Cardiac muscle cell (in vitro differentiated cells and primary cell): ENCODE measurements around the gene OTOF. TPM values are rescaled to one million over a fixed set of nuclear protein-coding genes. Genes with fewer than 3 reads are reported as not detected.

ENCODE experiments used
- DNase-seq, 2 donors: peaks; one replicate each; pipeline versions ENCODE4 v3.0.0 to v3.0.0-alpha.2; 2010 to 2017; ENCODE audit warnings: low read depth in 1 of 2, low spot score in 1 of 2
- H3K27ac ChIP-seq: fragments of 200-600 bp; sonication (generic); 2 replicates; pipeline ENCODE4 v1.5.1; 2016
- H3K27me3 ChIP-seq: fragments of 200-600 bp; sonication (generic); 2 replicates; pipeline ENCODE4 v1.6.0; 2016; ENCODE audit warnings: control low read depth
- H3K36me3 ChIP-seq: fragments of 200-600 bp; sonication (generic); 2 replicates; pipeline ENCODE4 v1.5.1; 2016; ENCODE audit warnings: control low read depth
- H3K4me1 ChIP-seq: fragments of 200-600 bp; sonication (generic); 2 replicates; pipeline ENCODE4 v1.8.1; 2017; ENCODE audit warnings: low read depth, mild to moderate bottlenecking, mixed run types
- H3K4me3 ChIP-seq: fragments of 200-600 bp; sonication (generic); 2 replicates; pipeline ENCODE4 v1.5.1; 2016; ENCODE audit warnings: mild to moderate bottlenecking
- H3K9me3 ChIP-seq: fragments of 200-600 bp; sonication (generic); 2 replicates; pipeline ENCODE4 v1.5.1; 2017; ENCODE audit warnings: low read depth, mild to moderate bottlenecking, control low read depth
- CTCF ChIP-seq: IDR thresholded peaks from 2 replicates; pipeline ENCODE4 v1.5.1; 2012; ENCODE audit warnings: low read depth, mild to moderate bottlenecking, low read length
- polyA plus RNA-seq: library from polyadenylated mRNA; unstranded; fragments of >200 nt; fragmentation: Nextera tagmentation; extraction: Ambion mirVana; gene quantifications from 2 replicates; pipeline ENCODE4 v1.2.1, GENCODE V29; 2016
- total RNA-seq: library from RNA; depleted of rRNA; stranded (reverse); fragments of >200 nt; gene quantifications from 2 replicates; pipeline ENCODE4 v1.2.3, GENCODE V29; 2016

Gene OTOF
- total RNA-seq (0.04 TPM in 1 of 2 replicates, not detected in the other), polyA plus RNA-seq (0.30 TPM in 1 of 2 replicates, not detected in the other)

- no peaks in the 10 kb centered on the region for H3K36me3 ChIP-seq
- no peaks in the 10 kb centered on the region for H3K27me3 ChIP-seq
- no peak within 1 kb of the TSS for H3K4me3 ChIP-seq
- H3K4me1 ChIP-seq = peaks cover 11% of the 10 kb centered on the region
- no peak within 1 kb of the TSS for H3K27ac ChIP-seq
- H3K9me3 ChIP-seq = no peaks in the 10 kb centered on the region
- peak in 1 of 2 donors; percentile 89 for DNase-seq
- TF ChIP-seq CTCF = no peak
These were observed at the start of gene OTOF for GRCh38 chr2:26477911-26478253. OTOF (minus strand) TSS chr2:26478124.

GRCh38 chr2:26526589-26526988, 48.7 kb upstream of the OTOF start:
- Histone ChIP-seq H3K27me3 (no peaks in the 10 kb centered on the region), H3K4me3 (no peak overlapping the region), H3K36me3 (no peaks in the 10 kb centered on the region), H3K27ac (no peak overlapping the region), H3K9me3 (no peaks in the 10 kb centered on the region), H3K4me1 (no peaks in the 10 kb centered on the region)
- DNase-seq = no peak
- TF ChIP-seq CTCF = no peak

- no peak overlapping the region for H3K4me3 ChIP-seq
- DNase-seq = no peak
- H3K9me3 ChIP-seq = no peaks in the 10 kb centered on the region
- H3K27me3 ChIP-seq = no peaks in the 10 kb centered on the region
- H3K4me1 ChIP-seq = no peaks in the 10 kb centered on the region
- TF ChIP-seq CTCF = no peak
- H3K36me3 ChIP-seq = no peaks in the 10 kb centered on the region
- H3K27ac ChIP-seq = no peak overlapping the region
These were observed 48.2 kb upstream of the OTOF start for GRCh38 chr2:26526105-26526504.

GRCh38 chr2:26523750-26524149, 45.8 kb upstream of the OTOF start:
- Histone ChIP-seq H3K4me3 (no peak overlapping the region), H3K27ac (no peak overlapping the region), H3K9me3 (no peaks in the 10 kb centered on the region), H3K4me1 (no peaks in the 10 kb centered on the region), H3K27me3 (peaks cover 13% of the 10 kb centered on the region), H3K36me3 (no peaks in the 10 kb centered on the region)
- DNase-seq = no peak
- TF ChIP-seq CTCF = no peak

GRCh38 chr2:26522751-26523171, 44.8 kb upstream of the OTOF start:
- H3K27ac ChIP-seq = no peak overlapping the region
- no peak for TF ChIP-seq CTCF
- H3K4me1 ChIP-seq = no peaks in the 10 kb centered on the region
- H3K4me3 ChIP-seq = no peak overlapping the region
- no peak for DNase-seq
- H3K36me3 ChIP-seq = no peaks in the 10 kb centered on the region
- no peaks in the 10 kb centered on the region for H3K9me3 ChIP-seq
- peaks cover 13% of the 10 kb centered on the region for H3K27me3 ChIP-seq

- no peaks in the 10 kb centered on the region for H3K9me3 ChIP-seq
- peaks cover 13% of the 10 kb centered on the region for H3K27me3 ChIP-seq
- no peak for TF ChIP-seq CTCF
- DNase-seq = no peak
- H3K27ac ChIP-seq = no peak overlapping the region
- no peaks in the 10 kb centered on the region for H3K4me1 ChIP-seq
- no peaks in the 10 kb centered on the region for H3K36me3 ChIP-seq
- no peak overlapping the region for H3K4me3 ChIP-seq
These were observed 44.4 kb upstream of the OTOF start for GRCh38 chr2:26522325-26522724.
